GM10248 (cell line): ENCODE data around the gene RGPD5.
"Not testable (repeated sequence)": the region's sequence is repeated elsewhere in the genome, so short reads cannot be mapped to it uniquely, and the experiment has no call there.

ENCODE experiments used
- CTCF ChIA-PET: fragments of 300-600 bp; sonication (Branson Sonifier 250); formaldehyde crosslinking; extraction: SDS; loops from one replicate; lab custom pipeline; 2021; ENCODE audit warnings: antibody characterized with exemption; lab: Yijun Ruan, JAX
- POLR2A ChIA-PET: fragments of 350-650 bp; sonication (Branson Sonifier 250); formaldehyde crosslinking; extraction: SDS; loops from one replicate; lab custom pipeline; 2020; ENCODE audit warnings: antibody characterized with exemption; lab: Yijun Ruan, JAX
- DNase-seq: peaks from one replicate; pipeline ENCODE4 v3.0.0; 2012; ENCODE audit errors: extremely low spot score

Gene RGPD5

DNA sequence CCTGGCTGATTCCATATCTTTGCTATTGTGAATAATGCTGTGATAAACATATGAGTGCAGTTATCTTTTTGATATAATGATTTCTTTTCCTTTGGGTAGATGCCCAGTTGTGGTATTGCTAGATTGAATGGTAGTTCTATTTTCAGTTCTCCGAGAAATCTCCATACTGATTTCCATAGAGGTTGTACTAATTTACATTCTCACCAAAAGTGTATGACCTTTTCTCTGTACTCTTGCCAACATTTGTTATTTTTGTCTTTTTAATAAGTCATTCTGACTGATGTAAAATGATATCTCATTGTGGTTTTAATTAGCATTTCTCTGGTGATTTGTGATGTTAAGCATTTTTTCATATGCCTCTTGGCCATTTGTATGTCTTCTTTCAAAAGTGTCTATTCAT is 88.0 kb downstream of the RGPD5 start:
- CTCF ChIA-PET, POLR2A ChIA-PET, DNase-seq: not testable (repeated sequence)

- CTCF ChIA-PET, POLR2A ChIA-PET: not testable (repeated sequence)
Measured at GRCh38 chr2:109888414-109888813, 94.3 kb downstream of the RGPD5 start.

GRCh38 chr2:109889909-109890308 is 95.8 kb downstream of the RGPD5 start:
- POLR2A ChIA-PET, DNase-seq, CTCF ChIA-PET: not testable (repeated sequence)

More at GRCh38 chr2:109888414-109888813, 94.3 kb downstream of the RGPD5 start:
- DNase-seq, result not testable (repeated sequence)

GRCh38 chr2:109891024-109891423 is 96.9 kb downstream of the RGPD5 start:
- POLR2A ChIA-PET, DNase-seq, CTCF ChIA-PET: not testable (repeated sequence)

- POLR2A ChIA-PET, CTCF ChIA-PET, DNase-seq: not testable (repeated sequence)
Measured at GRCh38 chr2:109893736-109894135, 99.6 kb downstream of the RGPD5 start.

DNA sequence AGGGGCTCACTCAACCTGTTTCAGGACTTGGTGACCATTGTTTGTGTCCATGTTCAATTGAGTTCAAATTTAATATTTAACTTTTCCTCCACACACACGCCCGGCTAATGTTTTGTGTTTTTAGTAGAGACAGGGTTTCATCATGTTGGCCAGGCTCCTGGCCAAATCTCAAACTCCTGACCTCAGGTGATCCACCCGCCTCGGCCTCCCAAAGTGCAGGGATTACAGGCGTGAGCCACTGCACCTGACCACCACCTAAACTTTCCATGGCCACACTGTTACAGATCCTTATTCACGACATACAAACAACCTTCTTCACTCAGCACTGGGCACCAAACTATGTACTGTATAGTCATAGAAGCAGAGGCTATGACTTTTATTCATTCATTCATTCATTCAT is 100.0 kb downstream of the RGPD5 start:
- DNase-seq, POLR2A ChIA-PET, CTCF ChIA-PET: not testable (repeated sequence)

DNA sequence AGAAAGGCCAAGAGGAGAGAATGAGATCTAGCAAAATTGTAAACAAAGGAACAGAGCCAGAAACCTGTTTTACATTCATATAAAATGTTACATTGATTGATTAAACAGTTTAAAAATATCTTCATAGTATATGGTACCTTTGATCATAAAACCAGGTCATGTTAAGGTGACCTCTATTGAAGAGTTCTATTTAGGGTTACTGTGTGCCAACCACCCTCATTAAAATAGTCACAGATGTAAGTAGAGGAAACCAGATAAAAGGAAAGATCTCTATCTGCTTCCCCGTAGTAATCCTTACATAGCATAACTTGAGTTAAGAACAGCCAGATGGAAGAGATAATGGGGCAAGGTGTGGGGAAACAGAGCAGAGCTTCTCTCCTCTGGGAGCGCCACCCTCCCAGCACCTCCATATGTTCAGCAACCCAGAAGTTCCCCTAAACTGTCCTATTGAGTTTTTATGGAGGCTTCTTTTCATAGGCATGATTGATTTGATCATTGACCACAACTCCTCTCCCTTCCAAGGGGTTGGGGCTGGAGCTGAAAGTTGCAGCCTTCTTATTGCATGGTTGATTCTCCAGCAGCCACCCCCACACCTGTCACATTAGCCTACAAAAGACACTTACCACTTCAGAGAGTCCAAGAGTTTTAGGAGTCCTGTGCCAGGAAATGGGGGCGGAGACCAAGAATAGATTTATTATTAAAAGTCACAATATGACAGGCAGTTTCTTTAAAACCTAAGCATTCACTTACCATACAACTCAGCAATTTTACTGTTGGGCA is 101.2 kb downstream of the RGPD5 start:
- POLR2A ChIA-PET, CTCF ChIA-PET, DNase-seq: not testable (repeated sequence)

- CTCF ChIA-PET, POLR2A ChIA-PET, DNase-seq: not testable (repeated sequence)
Measured at GRCh38 chr2:109896212-109896611, 102.1 kb downstream of the RGPD5 start.

DNA sequence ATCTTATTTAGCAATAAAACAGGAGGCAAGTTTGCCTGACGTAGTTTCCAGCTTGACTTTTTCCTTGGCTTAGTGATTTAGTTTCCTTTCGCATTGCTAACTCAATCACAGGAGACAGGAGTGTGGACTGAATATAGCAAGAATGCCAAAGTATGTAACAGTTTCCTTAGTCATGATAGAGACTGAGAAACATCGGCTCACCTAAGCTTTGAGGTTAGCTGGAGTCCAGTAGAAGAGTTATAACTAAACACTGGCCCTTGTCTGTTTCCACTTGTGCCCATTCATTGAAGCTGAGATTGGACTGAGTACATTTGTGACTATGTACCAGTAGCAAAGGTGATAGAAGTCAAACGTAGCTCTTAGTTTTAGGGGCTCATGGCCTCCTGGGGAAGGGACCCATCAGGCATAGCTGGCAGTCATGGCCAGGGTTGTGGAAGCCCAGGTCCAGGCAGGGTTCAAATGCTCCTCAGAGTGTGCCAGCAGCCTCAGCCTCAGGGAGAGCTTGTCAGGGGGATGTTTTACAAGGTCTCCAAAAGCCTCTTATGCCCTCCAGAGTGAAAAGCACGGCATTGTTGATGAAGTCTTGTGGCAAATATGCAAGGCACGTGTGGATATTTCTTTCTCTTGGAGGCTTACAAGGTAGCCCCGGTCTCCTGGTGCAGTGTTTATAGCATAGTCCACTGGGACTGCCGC is 103.8 kb downstream of the RGPD5 start:
- POLR2A ChIA-PET, CTCF ChIA-PET: not testable (repeated sequence)

GRCh38 chr2:109898462-109899336 is 104.6 kb downstream of the RGPD5 start, which contains the start of gene LIMS3:
Gene LIMS3, plus strand, starts transcription at chr2:109898688. Its CDS starts 41 bp downstream, at chr2:109898729.
- CTCF ChIA-PET, DNase-seq, POLR2A ChIA-PET: not testable (repeated sequence)

More for the DNA sequence above, 103.8 kb downstream of the RGPD5 start:
- not testable (repeated sequence) for DNase-seq

DNA sequence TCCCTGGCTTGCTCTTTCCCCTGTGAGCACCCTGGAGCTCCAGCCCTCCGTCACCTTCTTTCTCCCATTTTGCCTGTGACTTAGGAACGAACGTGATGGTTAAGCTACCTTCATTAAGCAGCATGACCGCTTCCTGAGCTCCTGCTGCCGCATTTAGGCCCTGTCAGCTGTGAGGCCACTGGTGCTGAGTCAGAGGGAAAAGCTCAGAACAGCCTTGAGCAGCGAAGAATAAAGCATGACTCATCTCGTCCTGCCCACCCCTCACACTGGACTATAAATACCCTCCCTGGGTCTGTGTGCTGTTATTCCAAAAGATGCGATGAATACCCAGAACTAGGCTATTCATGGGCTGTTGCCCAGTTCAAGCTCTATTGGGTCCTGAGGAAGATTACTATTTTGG is 111.7 kb downstream of the RGPD5 start:
- CTCF ChIA-PET, DNase-seq, POLR2A ChIA-PET: not testable (repeated sequence)
